Epithelial cell of prostate (primary cell): ENCODE results near the gene SERTM2.

ENCODE experiments used
- DNase-seq: peaks from one replicate; pipeline ENCODE4 v3.0.0-alpha.2; 2011; ENCODE audit warnings: low read depth, low spot score
- H3K27ac ChIP-seq: fragments of 450-650 bp; 2 replicates; pipeline ENCODE4 v1.5.1; 2017; ENCODE audit warnings: mild to moderate bottlenecking

SERTM2 gene

GRCh38 chrX:111555406-111555958 is 44.0 kb downstream of the SERTM2 start:
- DNase-seq = no peak
- no peak overlapping the region for H3K27ac ChIP-seq

- H3K27ac ChIP-seq = no peak overlapping the region
- DNase-seq = no peak
Measured at GRCh38 chrX:111560801-111561200, 49.4 kb downstream of the SERTM2 start.

GRCh38 chrX:111561851-111562250 is 50.4 kb downstream of the SERTM2 start:
- H3K27ac ChIP-seq = no peak overlapping the region
- DNase-seq = no peak

DNA sequence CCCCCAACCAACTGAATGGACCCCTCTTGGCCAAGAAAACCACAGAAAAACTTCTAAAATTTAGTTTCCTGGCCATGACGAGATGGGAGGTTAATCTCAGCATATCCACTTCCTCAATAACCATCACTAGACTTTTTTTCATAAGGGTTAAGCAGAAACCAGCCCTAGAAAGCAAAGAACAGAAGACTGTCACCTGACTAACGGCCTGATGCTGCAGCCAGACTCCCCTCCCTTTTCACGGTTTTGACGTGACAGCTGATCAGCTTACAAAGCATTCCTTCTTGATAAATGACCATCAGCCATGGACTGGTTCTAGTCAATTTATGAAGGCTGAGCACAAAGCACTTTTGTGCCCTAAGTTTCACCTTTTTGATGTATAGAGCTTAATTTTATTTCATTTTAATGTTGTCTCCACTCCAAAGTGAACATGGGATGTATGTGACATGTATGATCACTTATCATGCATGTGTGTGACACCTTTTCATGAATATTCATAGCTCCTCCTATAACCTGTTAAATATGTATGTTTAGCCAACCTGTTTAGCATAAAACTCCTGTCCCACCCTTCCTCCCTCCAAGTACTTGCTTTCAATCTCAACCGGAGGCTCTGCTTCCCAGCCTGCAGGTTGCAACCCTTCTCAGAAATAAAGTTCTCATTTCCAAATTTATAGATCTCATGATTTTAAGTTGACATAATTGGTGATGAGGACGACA is 56.3 kb downstream of the SERTM2 start:
- no peak for DNase-seq
- H3K27ac ChIP-seq = no peak overlapping the region

DNA sequence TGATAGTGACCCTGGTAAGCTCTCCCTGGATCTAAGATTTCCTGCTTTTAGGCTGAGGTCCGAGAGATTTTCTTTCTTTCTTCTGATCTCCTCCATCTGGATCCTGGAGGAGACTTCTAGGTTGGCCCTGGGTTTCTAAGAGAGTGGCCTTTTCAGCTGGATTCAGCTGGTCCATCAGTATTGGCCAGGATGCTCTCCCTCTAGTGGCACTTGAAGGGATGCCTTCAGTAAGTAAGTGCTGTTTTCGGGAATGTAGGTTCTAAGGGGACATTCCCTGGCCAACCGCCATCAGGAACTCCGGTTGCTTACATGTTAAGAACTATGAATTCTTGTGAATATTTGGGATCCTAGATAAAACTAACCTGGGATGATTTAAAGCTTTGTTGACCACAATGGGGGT is 56.9 kb downstream of the SERTM2 start:
- DNase-seq = no peak
- no peak overlapping the region for H3K27ac ChIP-seq

GRCh38 chrX:111568817-111569216 is 57.4 kb downstream of the SERTM2 start:
- DNase-seq = no peak
- H3K27ac ChIP-seq = no peak overlapping the region
